GM18519 (cell line): ENCODE measurements around the gene SLC35F5.
"Not testable (repeated sequence)": the region's sequence is repeated elsewhere in the genome, so short reads cannot be mapped to it uniquely, and the experiment has no call there.

Source experiments
- ATAC-seq: cut with Tn5 transposase; IDR thresholded peaks from one replicate; pipeline ENCODE4 v1.9.1; 2021; ENCODE audit warnings: mild to moderate bottlenecking, moderate library complexity; ENCODE audit not compliant: unreplicated experiment, low FRiP score

Gene SLC35F5

GRCh38 chr2:113756355-113757137 is at the start of gene SLC35F5:
TSS of gene SLC35F5 (minus strand) at chr2:113756642. CDS start at chr2:113756409, 233 bp downstream.
- ATAC-seq = peak; percentile 77

DNA sequence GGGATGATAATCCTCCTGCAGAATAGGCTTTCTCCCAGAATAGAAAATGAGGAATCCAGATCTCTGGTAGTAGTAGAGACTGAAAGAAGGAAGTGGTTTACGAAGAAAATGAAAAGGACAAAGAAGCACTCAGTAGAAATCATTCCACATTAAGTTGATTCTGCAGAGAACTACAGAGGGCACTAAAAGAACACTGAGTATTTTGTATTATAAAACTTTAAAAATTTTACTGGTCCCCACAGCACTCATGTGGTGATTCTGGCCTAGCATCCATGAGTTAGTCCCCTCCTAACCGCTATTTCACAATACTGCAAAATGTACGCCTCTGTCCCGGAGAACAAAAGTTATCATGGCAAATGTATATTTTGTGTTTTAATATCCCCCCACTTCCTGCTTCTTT is 42.9 kb upstream of the SLC35F5 start:
- ATAC-seq = no peak

GRCh38 chr2:113797237-113797636 is 40.8 kb upstream of the SLC35F5 start:
- no peak for ATAC-seq

- ATAC-seq = no peak
Measured at GRCh38 chr2:113796592-113797175, 40.2 kb upstream of the SLC35F5 start.

DNA sequence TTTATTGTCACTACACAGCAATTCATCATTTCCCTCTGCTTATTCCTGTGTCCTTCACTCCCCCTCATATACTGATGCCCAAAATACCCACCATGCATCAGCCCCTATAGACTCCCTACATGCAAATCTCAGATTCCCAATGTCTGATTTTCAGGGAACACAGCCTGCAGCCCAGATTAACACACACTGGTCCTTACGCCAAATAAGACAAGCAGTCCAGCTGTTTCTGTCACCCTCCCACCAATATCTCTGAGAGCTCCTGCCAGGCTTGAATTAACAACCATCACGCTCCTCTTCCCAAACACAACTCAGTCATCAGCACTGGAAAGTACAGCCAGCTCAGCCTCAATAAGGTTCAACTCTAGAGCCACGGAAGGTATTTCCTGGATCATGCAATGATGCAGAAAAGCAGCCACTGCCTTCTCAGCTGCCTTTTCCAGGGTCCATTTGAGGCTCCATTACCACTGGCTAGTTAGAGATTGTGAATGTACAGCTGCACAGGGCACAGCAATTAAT is 39.0 kb upstream of the SLC35F5 start:
- ATAC-seq = no peak

- ATAC-seq = peak; percentile 93
Measured at GRCh38 chr2:113791697-113792590, 35.5 kb upstream of the SLC35F5 start.

- no peak for ATAC-seq
Measured at GRCh38 chr2:113784823-113785744, 28.6 kb upstream of the SLC35F5 start.

GRCh38 chr2:113780472-113780871 is 24.0 kb upstream of the SLC35F5 start:
- ATAC-seq = no peak

GRCh38 chr2:113777371-113777770 is 20.9 kb upstream of the SLC35F5 start:
- ATAC-seq = no peak

GRCh38 chr2:113776949-113777348 is 20.5 kb upstream of the SLC35F5 start:
- no peak for ATAC-seq

DNA sequence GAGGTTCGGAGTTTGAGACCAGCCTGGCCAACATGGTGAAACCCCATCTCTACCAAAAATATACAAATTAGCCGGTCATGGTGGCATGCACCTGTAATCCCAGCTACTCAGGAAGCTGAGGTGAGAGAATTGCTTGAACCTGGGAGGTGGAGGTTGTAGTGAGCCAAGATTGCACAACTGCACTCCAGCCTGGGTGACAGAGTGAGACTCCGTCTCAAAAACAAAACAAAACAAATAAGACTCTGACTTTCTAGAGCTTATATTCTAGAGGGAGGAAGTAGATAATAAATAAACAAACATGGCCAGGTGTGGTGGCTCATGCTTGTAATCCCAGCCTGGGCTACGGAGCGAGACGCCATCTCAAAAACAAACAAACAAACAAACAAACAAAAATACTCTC is 18.2 kb upstream of the SLC35F5 start:
- ATAC-seq = not testable (repeated sequence)

DNA sequence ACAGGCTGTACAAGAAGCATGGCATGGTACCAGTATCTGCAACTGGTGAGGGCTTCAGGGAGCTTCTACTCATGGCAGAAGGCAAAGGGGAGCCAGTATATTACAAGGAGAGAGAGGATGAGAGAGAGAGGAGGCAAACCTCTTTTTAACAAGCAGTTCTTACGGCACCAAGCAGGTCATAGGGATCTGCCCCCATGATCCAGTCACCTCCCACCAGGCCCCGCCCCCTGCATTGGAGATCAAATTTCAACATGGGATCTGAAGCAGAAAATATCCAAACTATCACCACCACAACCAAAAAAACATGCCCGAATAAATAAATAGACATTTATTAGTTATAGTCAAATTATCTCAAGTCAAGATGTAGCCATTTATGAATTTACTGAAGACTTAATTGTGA is 14.5 kb upstream of the SLC35F5 start:
- ATAC-seq = no peak

DNA sequence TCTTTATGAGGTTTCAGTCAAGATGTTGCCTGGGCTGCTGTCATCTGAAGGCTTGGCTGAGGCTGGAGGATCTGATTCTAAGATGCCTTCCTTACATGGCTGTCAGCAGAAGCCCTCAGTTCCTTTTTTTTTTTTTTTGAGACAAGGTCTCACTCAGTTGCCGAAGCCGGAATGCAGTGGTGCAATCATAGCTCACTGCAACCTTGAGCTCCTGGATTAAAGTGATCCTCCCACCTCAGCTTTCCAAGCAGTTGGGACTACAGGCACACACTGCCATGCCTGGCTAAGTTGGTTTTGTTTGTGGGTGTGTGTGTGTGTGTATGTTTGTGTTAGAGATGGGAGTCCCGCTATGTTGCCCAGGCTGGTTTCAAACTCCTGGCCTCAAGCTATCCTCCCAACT is 13.1 kb upstream of the SLC35F5 start:
- no peak for ATAC-seq

DNA sequence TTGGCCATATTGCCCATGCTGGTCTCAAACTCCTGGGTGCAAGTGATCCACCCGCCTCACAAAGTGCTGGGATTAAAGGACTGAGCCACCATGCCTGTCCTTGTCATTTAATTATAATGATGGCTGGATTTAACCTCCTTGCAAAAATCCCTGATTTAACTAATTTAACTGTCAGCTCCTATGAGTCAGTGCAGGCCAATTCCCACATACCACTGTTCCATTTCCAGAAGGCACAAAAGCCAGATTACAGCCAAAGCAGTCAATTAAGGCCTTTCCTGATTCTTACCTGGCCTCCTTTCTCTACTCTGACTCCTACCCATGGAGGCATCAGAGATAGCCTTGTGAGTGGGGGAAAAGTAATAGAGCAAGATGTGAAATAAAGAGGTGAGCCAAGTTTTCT is 12.3 kb upstream of the SLC35F5 start:
- ATAC-seq = no peak

GRCh38 chr2:113767811-113768460 is 11.5 kb upstream of the SLC35F5 start:
- no peak for ATAC-seq

DNA sequence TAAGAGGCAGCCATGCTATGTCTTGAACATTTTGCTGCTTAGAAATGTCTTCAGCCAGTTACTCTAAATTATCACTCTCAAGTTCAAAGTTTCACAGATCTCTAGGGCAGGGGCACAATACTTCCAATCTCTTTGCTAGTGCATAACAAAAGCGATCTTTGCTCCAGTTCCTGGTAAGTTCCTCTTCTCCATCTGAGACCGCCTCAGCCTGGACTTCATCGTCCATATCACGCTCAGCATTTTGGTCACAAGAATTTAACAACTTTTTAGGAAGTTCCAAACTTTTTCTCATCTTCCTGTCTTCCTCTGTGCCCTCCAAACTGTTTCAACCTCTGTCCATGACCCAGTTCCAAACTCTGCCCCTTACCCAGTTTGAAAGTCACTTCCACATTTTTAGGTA is 8.8 kb upstream of the SLC35F5 start:
- no peak for ATAC-seq

DNA sequence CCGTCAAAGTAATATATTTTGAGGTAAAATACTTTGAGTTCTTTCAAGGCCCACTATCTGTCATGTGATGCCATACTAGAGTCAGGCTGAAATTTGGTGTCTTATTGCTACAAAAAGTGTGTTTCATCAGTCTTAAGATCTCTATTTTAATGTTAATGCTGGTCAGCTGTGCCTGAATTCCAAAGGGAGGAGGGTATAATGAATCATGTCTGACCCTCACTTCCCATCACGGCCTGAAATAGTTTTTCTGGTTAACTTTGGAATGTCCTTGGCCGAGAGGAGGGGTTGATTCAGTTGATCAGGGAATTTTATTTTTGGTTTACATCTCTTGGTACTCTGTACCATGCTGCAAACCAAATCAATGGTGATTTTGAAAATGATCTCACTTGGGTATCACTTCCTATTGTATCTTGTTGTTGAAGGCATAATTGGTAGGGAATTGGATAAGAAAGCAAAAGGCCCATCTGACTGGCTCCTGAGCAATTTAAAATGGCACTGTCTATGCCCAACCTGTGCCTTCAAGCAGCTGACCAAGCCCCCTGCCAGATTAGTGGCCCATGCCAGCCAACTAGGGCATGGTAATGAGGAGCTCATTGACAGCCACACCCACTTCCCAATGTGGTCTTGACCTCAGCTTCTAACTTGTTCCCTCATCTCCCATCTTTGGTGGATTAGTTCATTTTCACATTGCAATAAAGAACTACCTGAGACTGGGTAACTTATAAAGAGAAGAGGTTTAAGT is 6.1 kb upstream of the SLC35F5 start:
- no peak for ATAC-seq

- no peak for ATAC-seq
Measured at GRCh38 chr2:113760400-113760799, 4.0 kb upstream of the SLC35F5 start.

DNA sequence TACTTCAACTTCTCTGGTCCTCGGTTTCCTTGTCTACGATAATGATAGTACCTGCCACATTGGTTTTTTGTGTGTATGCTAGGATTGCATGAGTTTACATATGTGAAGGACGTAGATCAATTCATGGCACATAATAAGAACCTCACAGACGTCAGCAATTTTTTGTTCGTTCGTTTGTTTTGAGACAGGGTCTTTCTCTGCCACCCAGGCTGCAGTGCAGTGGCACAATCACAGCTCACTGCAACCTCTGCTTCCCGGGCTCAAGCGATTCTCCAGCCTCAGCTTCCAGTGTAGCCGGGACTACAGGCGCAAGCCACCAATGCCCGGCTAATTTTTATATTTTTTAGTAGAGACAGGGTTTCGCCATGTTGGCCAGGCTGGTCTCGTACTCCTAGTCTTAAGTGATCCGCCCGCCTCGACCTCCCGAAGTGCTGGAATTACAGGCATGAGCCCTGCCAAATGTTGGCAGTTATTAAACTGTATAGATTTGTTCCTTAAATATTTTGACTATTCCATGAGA is 756 bp upstream of the SLC35F5 start:
- no peak for ATAC-seq
